Adipocyte (in vitro differentiated cells): ENCODE results near the gene ADAM15.

Experiments used
- DNase-seq: peaks from one replicate; pipeline ENCODE4 v3.0.0-alpha.2; 2015; ENCODE audit warnings: low read depth
- H3K27me3 ChIP-seq: replicated peaks from 2 replicates; pipeline ENCODE4 v1.7.0; 2013; ENCODE audit warnings: mild to moderate bottlenecking, low read length, moderate library complexity; ENCODE audit not compliant: control insufficient read depth, insufficient read depth
- H3K36me3 ChIP-seq: 2 replicates; pipeline ENCODE4 v1.7.0; 2013; ENCODE audit warnings: low read length, mild to moderate bottlenecking, moderate library complexity; ENCODE audit not compliant: control insufficient read depth, insufficient read depth, severe bottlenecking
- H3K4me1 ChIP-seq: 2 replicates; pipeline ENCODE4 v1.7.0; 2013; ENCODE audit warnings: mild to moderate bottlenecking, low read length, moderate library complexity; ENCODE audit not compliant: control insufficient read depth, insufficient read depth
- H3K4me3 ChIP-seq: 2 replicates; pipeline ENCODE4 v1.7.0; 2013; ENCODE audit warnings: mild to moderate bottlenecking, low read length, moderate library complexity
- H3K9ac ChIP-seq: 2 replicates; pipeline ENCODE4 v1.7.0; 2013; ENCODE audit warnings: mild to moderate bottlenecking, low read length, moderate library complexity
- H3K9me3 ChIP-seq: 2 replicates; pipeline ENCODE4 v1.7.0; 2013; ENCODE audit warnings: mild to moderate bottlenecking, low read length, moderate library complexity; ENCODE audit not compliant: control insufficient read depth

The ADAM15 gene

GRCh38 chr1:155006601-155007101 is 44.5 kb upstream of the ADAM15 start:
- Histone ChIP-seq H3K4me1 (peaks cover 45% of the 10 kb centered on the region), H3K27me3 (no peaks in the 10 kb centered on the region), H3K4me3 (no peak overlapping the region), H3K9ac (no peak overlapping the region), H3K9me3 (no peaks in the 10 kb centered on the region), H3K36me3 (peaks cover 4% of the 10 kb centered on the region)
- DNase-seq: peak; percentile 31

DNA sequence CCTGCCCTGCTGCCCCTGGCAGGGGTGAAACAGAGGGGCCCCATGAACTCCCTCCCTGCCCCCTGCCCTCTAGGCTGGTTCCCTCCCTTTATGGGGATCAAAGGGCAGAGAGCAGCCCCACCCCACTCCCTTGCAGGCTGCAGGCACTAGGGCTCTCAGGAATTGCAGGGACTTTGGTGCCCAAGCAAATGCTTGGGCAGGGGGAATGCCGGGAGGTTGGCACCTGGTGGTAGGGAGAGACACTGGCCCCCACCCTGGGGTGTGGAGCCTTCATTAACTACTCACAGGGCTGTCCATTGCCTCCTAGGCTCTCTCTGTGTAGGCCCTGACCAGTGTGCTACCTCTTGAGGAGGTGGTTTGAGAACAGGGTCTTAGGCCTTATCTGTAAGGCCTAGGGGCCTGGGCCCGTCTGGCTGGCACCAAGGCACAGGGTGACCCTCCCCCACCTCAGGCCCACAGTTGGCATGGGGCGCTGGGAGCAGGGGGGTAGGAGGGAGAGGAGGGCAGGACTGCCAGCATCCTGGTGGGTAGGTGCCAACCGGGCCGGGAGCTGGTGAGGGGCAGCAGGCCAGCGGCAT is 43.8 kb upstream of the ADAM15 start:
- no peak overlapping the region for H3K9ac ChIP-seq
- peaks cover 4% of the 10 kb centered on the region for H3K36me3 ChIP-seq
- H3K27me3 ChIP-seq: no peaks in the 10 kb centered on the region
- H3K4me3 ChIP-seq: no peak overlapping the region
- DNase-seq: no peak
- peaks cover 49% of the 10 kb centered on the region for H3K4me1 ChIP-seq
- no peaks in the 10 kb centered on the region for H3K9me3 ChIP-seq

DNA sequence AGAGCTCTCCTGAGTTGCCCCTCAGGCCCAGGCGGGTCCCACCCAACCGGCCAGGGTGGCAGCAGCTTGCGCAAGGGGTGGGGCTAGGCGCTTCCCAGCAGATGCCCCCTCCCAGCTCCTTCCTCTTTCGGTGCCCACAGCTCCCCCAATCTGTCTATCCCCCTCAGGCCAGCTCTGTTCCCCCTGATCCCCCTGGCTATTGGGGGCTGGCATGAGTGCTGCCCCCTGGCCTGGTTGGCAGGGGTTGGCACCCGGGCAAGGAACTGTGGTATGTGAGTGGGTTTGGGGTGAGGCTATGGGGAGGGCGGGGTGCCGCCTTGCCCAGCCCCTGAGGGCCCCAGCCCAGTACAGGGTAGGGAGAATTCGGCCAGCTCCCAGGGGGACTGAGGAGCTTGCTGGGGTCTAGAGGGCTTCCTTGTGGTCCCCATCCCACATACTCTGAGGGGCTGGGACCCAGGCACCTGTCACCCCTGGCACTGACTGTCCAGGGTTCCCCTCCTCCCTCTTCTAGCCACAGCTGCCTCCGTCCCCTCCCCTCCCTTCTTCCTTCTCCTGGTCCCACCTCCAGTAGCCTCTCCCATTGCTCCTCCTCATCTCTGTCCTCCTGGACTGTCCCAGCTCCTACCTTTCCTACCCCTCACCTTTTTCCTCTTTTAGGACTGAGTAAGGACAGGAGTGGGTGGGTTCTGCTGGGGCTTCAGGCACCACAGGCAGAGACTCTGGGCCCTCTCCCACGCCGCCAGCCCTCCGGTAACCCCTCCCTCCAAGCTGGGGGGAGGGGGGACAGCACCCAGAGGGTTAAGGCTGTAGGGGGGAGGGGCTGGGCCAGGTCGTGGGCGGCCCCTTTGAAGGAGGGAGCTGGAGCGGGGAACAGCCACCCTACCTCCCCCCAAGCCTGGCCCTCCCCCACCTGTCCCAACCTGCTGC is 42.8 kb upstream of the ADAM15 start:
- Histone ChIP-seq H3K4me1 (peaks cover 58% of the 10 kb centered on the region), H3K36me3 (peaks cover 4% of the 10 kb centered on the region), H3K9ac (peak overlapping the region; percentile 34), H3K9me3 (no peaks in the 10 kb centered on the region), H3K27me3 (no peaks in the 10 kb centered on the region), H3K4me3 (no peak overlapping the region)
- DNase-seq: no peak

- no peaks in the 10 kb centered on the region for H3K9me3 ChIP-seq
- no peak overlapping the region for H3K4me3 ChIP-seq
- no peaks in the 10 kb centered on the region for H3K27me3 ChIP-seq
- H3K4me1 ChIP-seq: peaks cover 57% of the 10 kb centered on the region
- DNase-seq: no peak
- H3K36me3 ChIP-seq: peaks cover 9% of the 10 kb centered on the region
- H3K9ac ChIP-seq: no peak overlapping the region
These were observed 41.9 kb upstream of the ADAM15 start for GRCh38 chr1:155009221-155009711.

DNA sequence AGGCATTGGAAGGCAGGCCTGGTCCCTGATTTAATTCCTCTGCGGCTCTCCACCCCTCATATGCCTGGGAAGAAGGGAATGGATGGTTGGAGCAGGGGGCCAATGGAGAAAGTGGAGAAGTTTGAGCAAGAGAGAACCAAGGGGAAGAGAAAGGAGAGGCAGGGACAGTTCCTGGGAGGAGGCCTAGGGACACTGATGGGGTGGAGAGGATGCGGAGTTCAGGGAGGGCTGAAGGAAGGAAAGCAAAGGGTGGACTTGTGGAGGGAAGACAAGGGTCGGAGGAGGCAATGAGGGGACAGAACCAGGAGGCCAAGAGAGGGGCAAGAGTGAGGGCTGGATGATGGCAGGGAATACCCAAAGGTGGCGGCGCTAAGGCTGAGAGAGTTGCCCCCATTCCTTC is 41.4 kb upstream of the ADAM15 start:
- Histone ChIP-seq H3K9ac (no peak overlapping the region), H3K36me3 (peaks cover 14% of the 10 kb centered on the region), H3K27me3 (no peaks in the 10 kb centered on the region), H3K9me3 (no peaks in the 10 kb centered on the region), H3K4me3 (no peak overlapping the region), H3K4me1 (peaks cover 52% of the 10 kb centered on the region)
- no peak for DNase-seq

GRCh38 chr1:155010211-155010918 is 40.8 kb upstream of the ADAM15 start:
- no peak overlapping the region for H3K9ac ChIP-seq
- DNase-seq: no peak
- no peaks in the 10 kb centered on the region for H3K27me3 ChIP-seq
- peaks cover 47% of the 10 kb centered on the region for H3K4me1 ChIP-seq
- H3K4me3 ChIP-seq: no peak overlapping the region
- H3K36me3 ChIP-seq: peaks cover 20% of the 10 kb centered on the region
- no peaks in the 10 kb centered on the region for H3K9me3 ChIP-seq

DNA sequence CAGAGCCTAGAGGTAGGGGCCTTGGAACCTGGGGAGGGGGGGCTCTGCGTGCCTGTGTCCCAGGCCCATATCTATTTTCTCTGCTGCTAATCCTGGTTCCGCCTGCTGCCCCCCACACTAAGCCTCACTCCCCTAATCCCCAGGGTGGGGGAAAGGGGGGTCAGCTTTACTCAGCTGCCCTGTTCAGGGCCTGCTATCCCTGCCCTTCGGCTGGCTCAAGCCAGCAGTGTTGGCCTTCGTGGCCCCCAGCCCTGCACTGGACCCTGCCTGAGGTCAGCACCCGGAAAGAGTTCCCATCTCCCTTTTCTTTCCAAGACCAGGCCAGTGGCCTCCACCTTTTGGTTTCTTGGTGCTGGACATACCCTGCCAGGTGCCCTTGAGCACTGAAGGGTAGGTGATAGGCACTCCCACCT is 40.1 kb upstream of the ADAM15 start:
- H3K27me3 ChIP-seq: no peaks in the 10 kb centered on the region
- H3K4me1 ChIP-seq: peaks cover 40% of the 10 kb centered on the region
- H3K9me3 ChIP-seq: no peaks in the 10 kb centered on the region
- no peak overlapping the region for H3K4me3 ChIP-seq
- no peak overlapping the region for H3K9ac ChIP-seq
- no peak for DNase-seq
- H3K36me3 ChIP-seq: peaks cover 26% of the 10 kb centered on the region

GRCh38 chr1:155011437-155012025 is 39.6 kb upstream of the ADAM15 start:
- Histone ChIP-seq H3K27me3 (no peaks in the 10 kb centered on the region), H3K4me3 (no peak overlapping the region), H3K36me3 (peaks cover 30% of the 10 kb centered on the region), H3K9me3 (no peaks in the 10 kb centered on the region), H3K4me1 (peaks cover 35% of the 10 kb centered on the region), H3K9ac (no peak overlapping the region)
- no peak for DNase-seq

DNA sequence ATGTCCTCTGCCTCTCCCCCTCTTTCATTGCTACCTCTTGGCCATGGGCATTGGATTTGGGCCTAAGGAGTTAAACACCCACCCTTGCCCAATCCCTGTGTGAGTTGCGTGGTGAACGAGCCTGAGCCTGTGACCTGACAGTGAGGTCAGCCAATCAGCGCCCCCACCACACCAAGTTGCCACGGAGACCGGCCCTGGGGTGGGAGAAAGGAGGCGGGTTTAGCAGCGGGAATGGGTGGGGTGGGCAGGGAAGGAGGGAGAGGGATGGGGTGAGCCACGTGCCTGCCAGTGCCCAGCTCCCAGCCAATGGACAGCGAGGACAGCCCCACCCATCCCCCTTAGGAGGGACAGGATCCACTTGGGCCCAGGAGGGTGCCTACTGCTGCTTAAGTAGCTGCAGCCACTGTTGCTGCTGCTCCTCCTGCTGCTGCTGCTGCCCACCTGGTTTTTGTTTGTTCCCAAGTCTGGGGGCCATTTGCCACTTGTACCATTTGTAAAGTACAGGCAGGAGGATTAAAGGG is 39.0 kb upstream of the ADAM15 start:
- Histone ChIP-seq H3K27me3 (no peaks in the 10 kb centered on the region), H3K36me3 (peaks cover 33% of the 10 kb centered on the region), H3K9ac (peak overlapping the region; percentile 70), H3K4me1 (peaks cover 36% of the 10 kb centered on the region), H3K9me3 (no peaks in the 10 kb centered on the region), H3K4me3 (peak overlapping the region; percentile 18)
- DNase-seq: peak; percentile 48

DNA sequence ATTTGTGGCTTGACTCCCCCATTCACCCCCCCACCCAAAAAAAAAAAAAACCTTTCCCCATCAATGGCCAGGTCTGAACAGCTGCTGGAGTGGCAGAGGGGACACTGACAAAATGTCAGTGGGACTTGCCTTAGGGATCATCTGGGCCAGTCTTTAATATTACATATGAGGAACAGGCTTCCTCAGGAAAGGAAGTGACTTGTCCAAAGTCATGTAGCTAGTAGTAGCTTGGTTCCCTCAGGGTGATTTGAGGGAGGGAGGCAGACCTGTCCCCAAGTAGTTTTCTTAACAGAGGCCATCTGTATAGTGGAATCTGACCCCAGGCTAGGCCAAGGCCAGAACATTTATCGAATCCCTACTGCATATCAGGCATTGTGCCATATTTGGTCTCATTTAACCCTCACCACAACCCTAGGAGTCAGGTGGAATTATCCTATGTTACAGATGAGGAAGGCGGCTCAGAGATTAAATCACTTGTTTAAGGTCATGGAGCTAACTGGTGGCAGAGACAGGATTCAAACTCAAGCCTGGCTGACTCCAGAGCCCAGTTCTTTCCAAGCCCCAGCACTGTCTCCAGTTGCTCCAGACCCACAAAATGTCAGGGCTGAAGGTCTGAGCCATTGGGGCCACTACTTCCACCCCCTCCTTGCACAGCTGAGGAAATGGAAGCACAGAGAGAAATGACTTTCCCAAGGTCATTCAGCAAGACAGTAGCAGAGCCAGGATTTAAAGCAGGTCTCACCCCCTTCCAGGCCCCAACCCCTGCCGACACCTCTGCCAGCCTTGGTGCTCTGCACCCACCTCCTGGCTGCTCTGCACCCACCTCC is 38.1 kb upstream of the ADAM15 start:
- no peak overlapping the region for H3K4me3 ChIP-seq
- H3K4me1 ChIP-seq: peaks cover 33% of the 10 kb centered on the region
- H3K9me3 ChIP-seq: no peaks in the 10 kb centered on the region
- peaks cover 33% of the 10 kb centered on the region for H3K36me3 ChIP-seq
- H3K9ac ChIP-seq: peak overlapping the region; percentile 70
- no peaks in the 10 kb centered on the region for H3K27me3 ChIP-seq
- DNase-seq: no peak
